Eye (tissue), 1 donor: ENCODE results near the gene TRIM73.
"Not testable (repeated sequence)": the region's sequence is repeated elsewhere in the genome, so short reads cannot be mapped to it uniquely, and the experiment has no call there.

Experiments used
- DNase-seq: peaks from one replicate; pipeline ENCODE4 v3.0.0-alpha.2; 2015

Gene TRIM73

GRCh38 chr7:75415829-75416373 is 20.5 kb downstream of the TRIM73 start:
- not testable (repeated sequence) for DNase-seq

- not testable (repeated sequence) for DNase-seq
Observed at GRCh38 chr7:75416787-75417186, 21.4 kb downstream of the TRIM73 start.

DNA sequence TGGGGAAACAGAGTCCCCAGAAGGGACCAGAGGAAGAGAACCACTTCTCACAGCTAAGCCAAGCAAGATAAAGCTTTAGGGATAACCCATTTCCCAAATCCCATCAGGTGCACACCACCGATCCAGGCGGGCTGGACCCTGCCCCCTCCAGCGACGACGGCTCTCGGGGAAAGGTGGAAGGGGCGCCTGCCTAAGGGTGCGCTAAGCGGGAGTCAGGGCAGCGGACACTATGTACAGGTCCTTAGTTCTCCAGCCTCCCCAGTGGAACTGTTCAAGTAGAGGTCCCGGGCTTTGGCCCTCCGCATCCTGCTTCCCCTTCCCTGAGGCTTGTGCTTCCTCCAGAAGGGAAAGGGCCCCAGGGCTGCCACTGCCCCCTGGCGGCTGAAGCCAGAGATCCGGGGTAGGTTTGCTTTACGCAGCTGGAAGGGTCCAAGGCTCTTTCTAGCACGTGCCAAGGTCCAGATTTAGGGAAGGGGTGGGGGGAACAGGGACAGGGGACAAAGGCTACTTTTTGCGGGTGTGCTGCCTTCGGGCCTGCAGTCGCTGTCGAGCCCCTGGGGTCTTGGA is 22.9 kb downstream of the TRIM73 start:
- not testable (repeated sequence) for DNase-seq

- not testable (repeated sequence) for DNase-seq
Observed at GRCh38 chr7:75419210-75419609, 23.8 kb downstream of the TRIM73 start.

DNA sequence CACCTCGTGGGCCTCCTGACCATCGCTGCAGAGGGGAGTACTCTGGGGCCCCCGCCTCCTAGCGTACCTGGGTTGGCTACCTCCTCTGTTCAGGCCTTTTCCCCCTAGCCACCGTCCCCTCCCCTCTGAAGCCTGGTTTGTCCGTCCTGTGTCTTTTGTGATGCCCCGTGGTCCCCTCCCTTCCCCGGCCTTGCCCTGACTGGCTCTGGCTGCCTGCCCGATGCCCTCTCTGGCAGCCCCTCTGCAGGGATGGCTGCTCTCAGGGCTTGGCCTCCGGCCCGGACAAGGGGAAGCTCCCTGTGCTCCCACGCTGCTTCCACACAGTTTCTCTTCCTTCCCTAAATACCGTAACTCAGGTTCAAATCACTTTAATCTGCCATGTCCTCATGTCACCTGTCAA is 24.3 kb downstream of the TRIM73 start:
- DNase-seq, result not testable (repeated sequence)

DNA sequence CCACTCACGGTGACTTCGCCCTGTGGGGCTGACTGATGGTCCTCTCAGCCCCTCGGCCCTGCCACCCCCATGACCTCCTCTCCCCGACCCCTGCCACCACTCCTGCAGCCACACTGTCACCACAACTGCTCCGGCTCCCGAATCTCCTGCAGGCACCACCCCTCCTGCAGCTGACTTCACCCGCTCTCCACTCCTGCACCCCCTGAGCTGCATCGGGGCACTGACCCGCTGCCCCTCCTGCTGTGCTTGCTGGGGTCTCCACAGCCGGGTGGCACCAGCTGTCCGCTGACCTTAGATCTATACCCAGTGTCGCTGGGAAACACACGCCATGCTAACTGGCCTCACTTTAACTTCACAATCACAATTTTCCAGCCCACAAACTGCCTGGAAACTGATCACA is 24.7 kb downstream of the TRIM73 start:
- not testable (repeated sequence) for DNase-seq

DNA sequence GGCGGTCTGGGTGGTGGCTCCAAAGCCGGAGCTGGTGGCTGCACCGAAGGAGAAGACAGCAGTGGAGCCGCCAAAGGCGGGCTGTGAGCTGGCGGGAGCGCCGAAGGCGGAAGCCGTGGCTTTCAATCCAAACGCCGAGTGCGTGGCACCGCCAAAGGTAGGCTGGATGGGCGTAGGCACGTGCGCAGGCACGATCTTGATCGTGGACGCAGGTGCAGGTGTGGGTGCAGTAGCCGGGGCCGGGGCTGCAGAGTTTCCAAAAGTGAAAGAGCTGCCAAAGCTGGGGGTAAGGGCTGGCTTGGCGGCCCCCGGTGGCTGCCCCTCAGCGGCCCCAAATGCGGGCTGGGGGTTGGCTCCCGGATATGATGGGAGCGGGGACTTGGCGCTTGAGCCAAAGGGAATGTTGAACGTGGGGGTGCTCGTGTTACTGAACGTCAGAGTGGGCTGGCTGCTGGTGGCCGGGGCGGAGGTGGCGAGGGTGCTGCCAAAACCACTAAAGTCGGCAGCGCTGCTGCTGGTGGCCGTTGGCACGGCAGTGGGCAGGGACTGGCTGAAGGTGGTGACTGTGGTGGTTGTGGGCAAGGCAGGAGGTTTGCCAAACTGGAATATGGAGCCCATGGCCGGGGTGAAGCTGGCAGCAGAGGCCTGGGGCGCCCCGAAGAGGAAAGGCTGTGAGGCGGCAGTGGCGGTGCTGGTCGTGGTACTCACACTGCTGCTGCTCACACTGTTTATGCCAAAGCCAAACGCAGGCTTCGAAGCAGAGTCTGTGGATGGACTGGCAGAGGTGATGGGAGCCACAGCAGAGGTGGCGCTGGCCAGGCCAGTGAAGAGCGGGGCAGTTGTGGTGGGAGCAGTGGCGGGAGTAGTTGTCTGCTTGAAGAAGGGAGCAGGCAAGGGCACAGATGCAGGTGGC is 26.6 kb downstream of the TRIM73 start:
- DNase-seq, result not testable (repeated sequence)

DNA sequence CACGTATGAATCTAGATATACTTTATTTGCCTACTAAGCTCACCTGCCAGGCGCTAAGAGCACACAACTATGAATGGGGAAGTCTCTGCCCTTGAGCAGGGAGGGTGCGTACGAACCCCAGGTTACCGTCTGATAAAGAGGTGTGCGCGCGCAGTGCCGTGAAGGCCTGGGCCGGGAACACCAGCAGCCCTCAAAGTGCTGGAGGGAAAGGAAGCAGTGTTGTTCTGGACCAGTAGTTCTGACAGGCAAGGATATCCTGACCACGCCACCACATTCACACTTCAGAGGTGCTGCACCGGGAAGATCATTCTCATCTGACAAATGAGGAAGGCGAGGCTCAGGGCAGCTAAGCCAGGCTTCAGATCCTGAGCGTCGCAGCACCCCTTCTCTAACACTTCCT is 28.1 kb downstream of the TRIM73 start:
- not testable (repeated sequence) for DNase-seq

- not testable (repeated sequence) for DNase-seq
Observed at GRCh38 chr7:75439000-75439399, 43.6 kb downstream of the TRIM73 start.

- not testable (repeated sequence) for DNase-seq
Observed at GRCh38 chr7:75442101-75442464, 46.7 kb downstream of the TRIM73 start.

GRCh38 chr7:75442465-75443111 is 47.2 kb downstream of the TRIM73 start:
- peak; percentile 63 for DNase-seq

DNA sequence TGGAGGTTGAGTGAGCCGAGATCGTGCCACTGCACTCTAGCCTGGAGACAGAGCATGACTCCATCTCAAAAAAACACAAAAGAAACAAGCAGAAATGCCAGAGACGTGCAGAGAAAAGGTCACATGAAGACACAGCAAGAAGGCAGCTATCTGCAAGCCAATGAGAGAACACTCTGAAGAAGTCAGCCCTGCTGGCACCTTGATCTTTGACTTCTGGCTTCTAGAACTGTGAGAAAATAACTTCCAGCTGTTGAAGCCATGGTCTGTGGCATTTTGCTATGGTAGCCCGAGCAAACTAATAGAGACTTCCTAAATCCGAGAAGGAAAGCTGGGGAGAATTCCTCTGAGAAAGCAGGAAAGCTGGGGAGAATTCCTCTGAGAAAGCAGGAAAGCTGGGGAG is 54.5 kb downstream of the TRIM73 start:
- not testable (repeated sequence) for DNase-seq

DNA sequence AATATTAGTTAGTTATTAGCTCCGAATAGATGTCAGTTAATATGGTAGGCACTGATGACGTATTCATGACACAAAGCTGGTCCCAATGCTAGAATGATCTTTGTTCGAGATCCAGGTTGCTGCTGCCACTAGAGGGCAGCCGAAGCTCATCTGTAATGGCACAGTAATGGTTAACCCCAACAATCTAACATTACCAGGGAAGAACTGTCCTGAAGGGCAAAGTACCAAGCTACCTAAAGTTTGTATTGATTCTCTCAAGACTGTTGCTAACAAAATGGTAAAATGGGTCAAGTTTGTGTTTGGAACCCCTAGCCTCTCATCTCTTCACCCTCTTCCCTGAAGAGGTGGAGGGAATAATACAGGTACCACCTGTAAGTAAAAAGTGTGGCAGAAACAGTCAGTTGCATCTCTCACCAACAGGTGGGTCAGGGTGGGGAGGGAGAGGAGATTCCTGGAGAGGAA is 57.1 kb downstream of the TRIM73 start:
- not testable (repeated sequence) for DNase-seq
